HG02678 (cell line): ENCODE results near the gene PHF3.

Experiments
- ATAC-seq: cut with Tn5 transposase; IDR thresholded peaks from one replicate; pipeline ENCODE4 v1.9.1; 2021; ENCODE audit warnings: mild to moderate bottlenecking, moderate library complexity; ENCODE audit not compliant: unreplicated experiment

PHF3 gene

DNA sequence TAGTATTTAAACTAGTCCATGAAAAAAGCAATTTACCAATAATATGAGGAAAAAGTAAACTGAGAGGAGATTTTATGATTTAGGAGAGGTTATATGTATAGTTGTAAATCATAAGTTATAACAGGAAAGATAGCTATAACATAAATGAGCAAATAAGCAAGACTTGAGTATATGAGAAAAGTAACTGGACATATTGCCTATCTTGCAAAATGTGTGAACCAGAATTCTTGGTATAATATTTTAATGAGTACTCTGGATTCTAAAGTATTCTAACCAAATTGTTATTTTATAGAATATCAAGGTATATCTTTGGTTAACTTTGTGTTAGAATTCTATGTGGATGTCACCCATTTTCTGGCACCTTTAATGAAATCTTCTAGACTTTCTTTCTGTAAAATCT lies 124.6 kb downstream of the PHF3 start:
- ATAC-seq = no peak

DNA sequence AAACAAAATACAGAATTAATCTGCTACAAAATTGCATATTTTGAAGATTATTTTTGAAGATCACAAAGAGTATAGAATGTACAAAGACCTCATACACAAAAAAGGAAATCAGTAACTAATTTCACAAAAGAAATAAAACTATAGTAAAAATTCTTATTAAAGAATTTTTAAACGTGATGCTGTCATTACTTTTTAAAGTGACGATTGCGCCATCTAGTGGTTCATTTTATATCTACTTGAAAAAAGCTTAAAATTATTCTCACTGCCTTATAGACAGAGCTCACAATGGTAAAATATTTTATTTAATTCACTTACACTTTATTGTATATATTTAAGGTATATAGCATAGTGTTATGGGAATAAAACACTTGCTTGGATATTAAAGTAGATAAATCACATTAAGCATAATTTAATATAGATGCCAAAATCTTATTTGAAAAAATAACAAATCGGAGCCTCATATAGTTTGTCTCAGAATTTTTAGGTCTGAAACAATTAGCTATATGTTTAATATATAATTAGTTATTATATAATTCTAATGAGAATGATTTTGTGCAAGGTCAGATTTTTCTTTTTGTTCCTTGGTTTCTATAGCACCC lies 128.8 kb downstream of the PHF3 start:
- ATAC-seq = no peak
